K562 (cell line): ENCODE measurements around the gene DRC1. TPM values are rescaled to one million over a fixed set of nuclear protein-coding genes. Genes with fewer than 3 reads are reported as not detected.

Experiments
- ATAC-seq: fragments of 200-7000 bp; cut with Tn5 transposase; 3 replicates; pipeline ENCODE4 v1.9.1; 2020; ENCODE audit warnings: moderate library complexity
- BruUV-seq: library from RNA; stranded (reverse); fragments of 400-500 nt; replicated peaks from 2 replicates; lab custom pipeline; 2021; lab: Mats Ljungman, UMichigan
- CTCF ChIA-PET: fragments of 300-600 bp; formaldehyde crosslinking; extraction: SDS; loops from one replicate; lab custom pipeline; 2021; ENCODE audit warnings: low intra/inter-chr PET ratio; lab: Yijun Ruan, JAX
- POLR2A ChIA-PET: fragments of 300-600, 350-650 bp; sonication (Branson Sonifier 250); formaldehyde crosslinking; extraction: SDS; loops from one replicate; lab custom pipeline; 2021; ENCODE audit warnings: antibody characterized with exemption, inconsistent platforms; lab: Yijun Ruan, JAX
- DNase-seq, 4 experiments: peaks; one replicate each; pipeline versions ENCODE4 v3.0.0 to v3.0.0-alpha.2; 2011 to 2018; ENCODE audit warnings: low spot score in 3 of 4, mixed read lengths in 3 of 4; ENCODE audit errors: extremely low read depth in 1 of 4
- FAIRE-seq: peaks from 2 replicates; lab custom pipeline; 2011; peaks lifted over from hg19 to GRCh38; lab: Jason Lieb, UNC
- H2AFZ ChIP-seq: 2 replicates; pipeline ENCODE4 v1.6.0; 2011; ENCODE audit warnings: low read depth, low read length, control low read depth, inconsistent platforms
- H3K27ac ChIP-seq: fragments of 200-600 bp; 3 replicates; pipeline ENCODE4 v1.8.0; 2011; ENCODE audit warnings: low read depth, mild to moderate bottlenecking, control low read depth, inconsistent platforms, low read length, moderate library complexity, mixed read lengths; ENCODE audit errors: extremely low read depth
- H3K27me3 ChIP-seq, 2 experiments: fragments of 300-600 bp in 1 of 2; 2 replicates in 1 of 2; 3 replicates in 1 of 2; pipeline versions ENCODE4 v1.6.0 to v1.8.0; 2011; ENCODE audit warnings: inconsistent platforms in 2 of 2, low read length in 2 of 2, mild to moderate bottlenecking in 1 of 2, mixed read lengths in 1 of 2, moderate library complexity in 1 of 2; ENCODE audit not compliant: control insufficient read depth in 2 of 2, insufficient read depth in 2 of 2
- H3K36me3 ChIP-seq: fragments of 300-600 bp; 3 replicates; pipeline ENCODE4 v1.8.0; 2011; ENCODE audit warnings: mild to moderate bottlenecking, low read length, inconsistent platforms; ENCODE audit not compliant: control insufficient read depth, insufficient read depth
- H3K4me1 ChIP-seq, 2 experiments: fragments of 200-600 bp in 1 of 2; replicated peaks in 1 of 2; 2 replicates in 1 of 2; 3 replicates in 1 of 2; pipeline versions ENCODE4 v1.5.1 to v1.8.0; 2011; ENCODE audit warnings: inconsistent platforms in 2 of 2, low read length in 2 of 2, mild to moderate bottlenecking in 1 of 2, mixed read lengths in 1 of 2, moderate library complexity in 1 of 2; ENCODE audit not compliant: control insufficient read depth in 2 of 2, insufficient read depth in 2 of 2
- H3K4me2 ChIP-seq: 2 replicates; pipeline ENCODE4 v1.6.1; 2011; ENCODE audit warnings: low read length, control low read depth, inconsistent platforms, mixed read lengths; ENCODE audit not compliant: insufficient read depth
- H3K4me3 ChIP-seq: fragments of 200-600 bp; sonication (generic), shearing (Covaris generic); 2 replicates; pipeline ENCODE4 v1.5.1; 2016; ENCODE audit warnings: control low read depth, inconsistent platforms
- H3K79me2 ChIP-seq: fragments of 200-600 bp; 3 replicates; pipeline ENCODE4 v1.8.0; 2011; ENCODE audit warnings: low read length, inconsistent platforms; ENCODE audit not compliant: control insufficient read depth, insufficient read depth
- H3K9ac ChIP-seq, 2 experiments: 2 replicates each; pipeline versions ENCODE4 v1.6.0 to v1.6.1; 2011; ENCODE audit warnings: low read depth in 2 of 2, low read length in 2 of 2, control low read depth in 1 of 2, inconsistent platforms in 1 of 2, mild to moderate bottlenecking in 1 of 2, mixed read lengths in 1 of 2; ENCODE audit not compliant: insufficient read depth in 1 of 2
- H3K9me1 ChIP-seq: one replicate; pipeline ENCODE4 v1.6.0; 2011; ENCODE audit warnings: inconsistent platforms, mild to moderate bottlenecking, low read length, moderate library complexity; ENCODE audit not compliant: control insufficient read depth, insufficient read depth
- H3K9me3 ChIP-seq: replicated peaks from 2 replicates; pipeline ENCODE4 v1.5.1; 2011; ENCODE audit warnings: low read depth, low read length, inconsistent platforms; ENCODE audit not compliant: control insufficient read depth, insufficient read depth
- H4K20me1 ChIP-seq: replicated peaks from 2 replicates; pipeline ENCODE4 v1.6.1; 2011; ENCODE audit warnings: low read length, inconsistent platforms, mixed read lengths; ENCODE audit not compliant: control insufficient read depth, insufficient read depth
- DNMT1 ChIP-seq: fragments of 450-650 bp; IDR thresholded peaks from 2 replicates; pipeline ENCODE4 v1.6.1; 2016; ENCODE audit warnings: antibody characterized with exemption, mild to moderate bottlenecking
- ELF2 ChIP-seq: fragments of 250-450 bp; sonication (Bioruptor Pico); IDR thresholded peaks from 2 replicates; pipeline ENCODE4 v1.5.0; 2021; ENCODE audit warnings: mild to moderate bottlenecking
- ILF3 ChIP-seq: fragments of 450-650 bp; IDR thresholded peaks from 2 replicates; pipeline ENCODE4 v1.6.1; 2018; ENCODE audit warnings: antibody characterized with exemption, mild to moderate bottlenecking, moderate library complexity, borderline replicate concordance
- SIRT6 ChIP-seq: IDR thresholded peaks from one replicate; pipeline ENCODE4 v1.6.1; 2012; ENCODE audit warnings: low read depth, mild to moderate bottlenecking, control low read depth, inconsistent platforms, low read length, moderate library complexity
- U2AF1 ChIP-seq: fragments of 200-400 bp; formaldehyde crosslinking; optimal IDR thresholded peaks from 2 replicates; pipeline ENCODE3; 2017; ENCODE audit warnings: mild to moderate bottlenecking, low read depth, low read length, moderate library complexity
- ZNF644 ChIP-seq: fragments of 200-800 bp; sonication (Bioruptor generic); IDR thresholded peaks from 2 replicates; pipeline ENCODE4 v1.6.1; 2016; ENCODE audit warnings: low read depth, missing genetic modification characterization, missing compliant biosample characterization
- ZZZ3 ChIP-seq: fragments of 450-650 bp; IDR thresholded peaks from 2 replicates; pipeline ENCODE4 v1.6.1; 2016; ENCODE audit warnings: antibody characterized with exemption, mild to moderate bottlenecking, moderate library complexity
- WGBS: fragments of 100-300 bp; shearing (Covaris generic); methylation state at CpG from one replicate; pipeline ENCODE4 v1.1.6; 2016; ENCODE audit warnings: low coverage, mixed read lengths; ENCODE audit not compliant: insufficient coverage; ENCODE audit errors: missing lambda C conversion rate; 5-methylcytosine and 5-hydroxymethylcytosine counted together
- in situ Hi-C: fragments of 300-500 bp; cut with MboI; formaldehyde crosslinking; loops from 4 replicates; pipeline ENCODE4 v1.15.0; 2018; ENCODE audit warnings: inconsistent platforms, mixed read lengths
- intact Hi-C: fragments of 100-400 bp; cut with micrococcal nuclease; formaldehyde crosslinking; loops from 2 replicates; pipeline ENCODE4 v1.14.2; 2022
- polyA plus RNA-seq, 8 experiments: library from polyadenylated mRNA; depleted of rRNA in 4 of 8; stranded (reverse) in 5 of 8; unstranded in 3 of 8; fragments of >200 nt; fragmentation: Nextera tagmentation in 2 of 8; fragmentation: Illumina TruSeq in 1 of 8; extraction: Ambion mirVana in 2 of 8; extraction: Trizol in 1 of 8; gene quantifications; 2 replicates each; pipeline versions ENCODE4 v1.2.1 to v1.2.3, GENCODE V29; 2011 to 2014; ENCODE audit warnings: inconsistent platforms in 1 of 8, missing spikeins in 1 of 8
- total RNA-seq, 7 experiments: library from RNA; depleted of rRNA in 6 of 7; stranded (reverse); fragments of >200 nt in 6 of 7; fragmentation: Illumina TruSeq in 2 of 7; extraction: Trizol in 2 of 7; gene quantifications; 2 replicates each; pipeline versions ENCODE4 v1.2.1 to v1.2.3, GENCODE V29; 2011 to 2021; ENCODE audit warnings: low replicate concordance in 1 of 7

DRC1 gene
- total and polyA plus RNA-seq, 9 of the 15 experiments (the other 6 are each of a cell fraction or from before 2014, with no cell fraction given), result 0.07 to 0.10 TPM; not detected in 7

- intact Hi-C loops (no loop called here), in situ Hi-C loops (no loop called here)
- CTCF ChIA-PET, result no interaction called here
- Histone ChIP-seq H3K27ac (no peak overlapping the region), H4K20me1 (no peaks in the 10 kb centered on the region), H3K9me3 (no peaks in the 10 kb centered on the region), H3K27me3 (peaks cover 0 to 12% of the 10 kb centered on the region in 2 experiments; a peak in 2 of 5 replicates), H3K36me3 (no peaks in the 10 kb centered on the region), H3K79me2 (no peaks in the 10 kb centered on the region), H3K4me3 (no peak overlapping the region), H2AFZ (no peak overlapping the region), H3K4me2 (no peak overlapping the region), H3K9ac (0 out of 4 replicates have a peak overlapping the region, but pooled peaks of 1 of the 2 experiments have one; percentile 14), H3K4me1 (peaks cover 0 to 4% of the 10 kb centered on the region in 2 experiments; a peak in 2 of 5 replicates), H3K9me1 (no peaks in the 10 kb centered on the region)
- DNase-seq, result no peak
- TF ChIP-seq ZNF644 (tag), result no peak
- no peak for TF ChIP-seq U2AF1
- no peak for TF ChIP-seq ELF2 (CRISPR knock-in tag)
- no peak for TF ChIP-seq ILF3
- TF ChIP-seq ZZZ3, result no peak
- TF ChIP-seq SIRT6, result no peak
- TF ChIP-seq DNMT1, result no peak
- BruUV-seq, result no TSS peak
- WGBS, result 53% methylated on average over 7 of the region's 9 CpGs
- FAIRE-seq, result no peak
- POLR2A ChIA-PET, result interaction anchor here (0.6 to 1.0 kb wide), 3 partner anchors 39 to 203 kb away, joined by 3 read pairs; no protein-coding TSS in a partner anchor
- ATAC-seq, result peak; percentile 66
Observed at GRCh38 chr2:26448651-26449050, 46.9 kb downstream of the DRC1 start.
